ENCODE measurements around the gene PHF2.
"Not testable (repeated sequence)": the region's sequence is repeated elsewhere in the genome, so short reads cannot be mapped to it uniquely, and the experiment has no call there.

PHF2 gene

GRCh38 chr9:93669116-93669957 is 93.0 kb downstream of the PHF2 start:
- DNase-seq = no peak

GRCh38 chr9:93669958-93670207 is 93.5 kb downstream of the PHF2 start:
- no peak for DNase-seq

- no peak for DNase-seq
Measured at GRCh38 chr9:93670208-93671019, 94.0 kb downstream of the PHF2 start.

GRCh38 chr9:93671020-93671338 is 94.6 kb downstream of the PHF2 start:
- DNase-seq = no peak

- not testable (repeated sequence) for DNase-seq
Measured at GRCh38 chr9:93672330-93673020, 96.1 kb downstream of the PHF2 start.

- DNase-seq = no peak
Measured at GRCh38 chr9:93673021-93673838, 96.8 kb downstream of the PHF2 start.

- no peak for DNase-seq
Measured at GRCh38 chr9:93673839-93674334, 97.5 kb downstream of the PHF2 start.

GRCh38 chr9:93674580-93675335 is 98.4 kb downstream of the PHF2 start:
- no peak for DNase-seq

GRCh38 chr9:93675336-93676150 is 99.2 kb downstream of the PHF2 start:
- DNase-seq = no peak

GRCh38 chr9:93676310-93677047 is 100.1 kb downstream of the PHF2 start:
- DNase-seq = no peak

GRCh38 chr9:93677048-93677571 is 100.7 kb downstream of the PHF2 start:
- DNase-seq = no peak

- DNase-seq = no peak
Measured at GRCh38 chr9:93677641-93678136, 101.3 kb downstream of the PHF2 start.

- DNase-seq = no peak
Measured at GRCh38 chr9:93678199-93679019, 102.0 kb downstream of the PHF2 start.

GRCh38 chr9:93679536-93680442 is 103.4 kb downstream of the PHF2 start:
- DNase-seq = no peak

- DNase-seq = no peak
Measured at GRCh38 chr9:93680443-93681268, 104.3 kb downstream of the PHF2 start.

- no peak for DNase-seq
Measured at GRCh38 chr9:93681269-93682154, 105.1 kb downstream of the PHF2 start.

All from NCI-H526 treated with DMSO at 0.1 percent for 48 hours (cell line).